ENCODE measurements around the gene LRRTM4. TPM values are rescaled to one million over a fixed set of nuclear protein-coding genes. Genes with fewer than 3 reads are reported as not detected.

The LRRTM4 gene
- polyA plus RNA-seq, 2 of the 4 experiments (the other 2 are of a cell fraction), result 0.03 TPM; not detected in 1

DNA sequence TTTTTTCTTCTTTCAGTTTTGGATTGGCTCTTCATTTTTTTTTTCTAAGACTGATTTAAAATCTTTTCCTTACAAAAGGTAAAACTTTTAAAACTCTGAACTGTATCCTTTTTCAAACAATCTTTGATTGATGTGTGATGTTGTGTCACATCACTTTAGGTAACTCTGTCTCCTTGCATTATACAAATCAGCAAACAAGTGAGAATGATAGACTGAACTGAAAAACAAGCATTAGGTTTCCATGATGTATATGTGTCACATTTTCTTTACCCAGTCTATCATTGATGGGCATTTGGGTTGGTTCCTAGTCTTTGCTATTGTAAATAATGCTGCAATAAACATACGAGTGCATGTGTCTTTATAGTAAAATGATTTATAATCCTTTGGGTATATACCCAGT is 655.7 kb downstream of the LRRTM4 start:
- Histone ChIP-seq H3K4me3 (no peak overlapping the region), H3K9me3 (no peaks in the 10 kb centered on the region; the same call in 2 of the 3 replicates), H3K27ac (no peak overlapping the region), H3K4me2 (no peak overlapping the region), H3K4me1 (no peaks in the 10 kb centered on the region)
- DNase-seq (ENCODE audit: low read depth in 1 of 2, low spot score in 1 of 2) (no peak), FAIRE-seq (no peak), ATAC-seq (no peak)
- WGBS (ENCODE audit: missing lambda C conversion rate), result 6% methylated on average over 1 of the region's 1 CpG
- TF ChIP-seq BCL3 (IDR thresholded peaks at IDR 0.05) (no peak), JUN (IDR thresholded peaks at IDR 0.05) (no peak), TP53 (CRISPR knock-in tag; IDR thresholded peaks at IDR 0.05) (no peak), POLR2AphosphoS2 (conservative IDR thresholded peaks at IDR 0.05; ENCODE audit: low read length) (no peak), KDM1A (IDR thresholded peaks at IDR 0.05; ENCODE audit: low read depth) (no peak), HOXB13 (CRISPR knock-in tag; IDR thresholded peaks at IDR 0.05; ENCODE audit: low read depth) (no peak), NPAS2 (CRISPR knock-in tag; IDR thresholded peaks at IDR 0.05; ENCODE audit: borderline replicate concordance) (no peak), ZSCAN20 (CRISPR knock-in tag; IDR thresholded peaks at IDR 0.05) (no peak), MYC (IDR thresholded peaks at IDR 0.05; ENCODE audit: borderline replicate concordance, low read length) (no peak), CEBPB (IDR thresholded peaks at IDR 0.05) (no peak), TFCP2L1 (CRISPR knock-in tag; IDR thresholded peaks at IDR 0.05) (no peak)
- TF ChIP-seq, protein P1, sequence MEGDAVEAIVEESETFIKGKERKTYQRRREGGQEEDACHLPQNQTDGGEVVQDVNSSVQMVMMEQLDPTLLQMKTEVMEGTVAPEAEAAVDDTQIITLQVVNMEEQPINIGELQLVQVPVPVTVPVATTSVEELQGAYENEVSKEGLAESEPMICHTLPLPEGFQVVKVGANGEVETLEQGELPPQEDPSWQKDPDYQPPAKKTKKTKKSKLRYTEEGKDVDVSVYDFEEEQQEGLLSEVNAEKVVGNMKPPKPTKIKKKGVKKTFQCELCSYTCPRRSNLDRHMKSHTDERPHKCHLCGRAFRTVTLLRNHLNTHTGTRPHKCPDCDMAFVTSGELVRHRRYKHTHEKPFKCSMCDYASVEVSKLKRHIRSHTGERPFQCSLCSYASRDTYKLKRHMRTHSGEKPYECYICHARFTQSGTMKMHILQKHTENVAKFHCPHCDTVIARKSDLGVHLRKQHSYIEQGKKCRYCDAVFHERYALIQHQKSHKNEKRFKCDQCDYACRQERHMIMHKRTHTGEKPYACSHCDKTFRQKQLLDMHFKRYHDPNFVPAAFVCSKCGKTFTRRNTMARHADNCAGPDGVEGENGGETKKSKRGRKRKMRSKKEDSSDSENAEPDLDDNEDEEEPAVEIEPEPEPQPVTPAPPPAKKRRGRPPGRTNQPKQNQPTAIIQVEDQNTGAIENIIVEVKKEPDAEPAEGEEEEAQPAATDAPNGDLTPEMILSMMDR (IDR thresholded peaks at IDR 0.05), result no peak
- TF ChIP-seq, protein P2, sequence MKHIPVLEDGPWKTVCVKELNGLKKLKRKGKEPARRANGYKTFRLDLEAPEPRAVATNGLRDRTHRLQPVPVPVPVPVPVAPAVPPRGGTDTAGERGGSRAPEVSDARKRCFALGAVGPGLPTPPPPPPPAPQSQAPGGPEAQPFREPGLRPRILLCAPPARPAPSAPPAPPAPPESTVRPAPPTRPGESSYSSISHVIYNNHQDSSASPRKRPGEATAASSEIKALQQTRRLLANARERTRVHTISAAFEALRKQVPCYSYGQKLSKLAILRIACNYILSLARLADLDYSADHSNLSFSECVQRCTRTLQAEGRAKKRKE (CRISPR knock-in tag; IDR thresholded peaks at IDR 0.05; ENCODE audit: low read depth), result no peak
- ChIA-PET CTCF (no interaction called here), POLR2A (no interaction called here)

GRCh38 chr2:76862901-76863300 is 659.3 kb downstream of the LRRTM4 start:
- FAIRE-seq (no peak), DNase-seq (ENCODE audit: low read depth in 1 of 2, low spot score in 1 of 2) (no peak), ATAC-seq (no peak)
- Histone ChIP-seq H3K9me3 (no peaks in the 10 kb centered on the region; the same call in 2 of the 3 replicates), H3K27ac (no peak overlapping the region), H3K4me2 (no peak overlapping the region), H3K4me3 (no peak overlapping the region), H3K4me1 (no peaks in the 10 kb centered on the region)
- TF ChIP-seq EP300 (IDR thresholded peaks at IDR 0.05) (no peak), ZSCAN20 (CRISPR knock-in tag; IDR thresholded peaks at IDR 0.05) (no peak), MAFK (IDR thresholded peaks at IDR 0.05; ENCODE audit: partially characterized antibody) (no peak), BCL3 (IDR thresholded peaks at IDR 0.05) (no peak), HOXA7 (CRISPR knock-in tag; IDR thresholded peaks at IDR 0.05) (no peak), KDM5A (IDR thresholded peaks at IDR 0.05) (no peak), NFE2L2 (conservative IDR thresholded peaks at IDR 0.05; ENCODE audit: low read length) (no peak), HOXB5 (CRISPR knock-in tag; IDR thresholded peaks at IDR 0.05) (no peak), PHF8 (IDR thresholded peaks at IDR 0.05; ENCODE audit: borderline replicate concordance, low read depth) (no peak), POLR2AphosphoS2 (conservative IDR thresholded peaks at IDR 0.05; ENCODE audit: low read length) (no peak), CBX8 (IDR thresholded peaks at IDR 0.05) (no peak), ESRRA (IDR thresholded peaks at IDR 0.05; ENCODE audit: borderline replicate concordance, low read length) (no peak), HES2 (IDR thresholded peaks at IDR 0.05) (no peak), JUNB (IDR thresholded peaks at IDR 0.05) (no peak), ZNF302 (CRISPR knock-in tag; IDR thresholded peaks at IDR 0.05) (no peak), NR3C1 (IDR thresholded peaks at IDR 0.05) (no peak), BHLHE40 (IDR thresholded peaks at IDR 0.05; ENCODE audit: low read depth, low read length) (no peak), RCOR1 (IDR thresholded peaks at IDR 0.05; ENCODE audit: low read depth, low read length) (no peak)
- WGBS (ENCODE audit: missing lambda C conversion rate), result 23% methylated on average over 3 of the region's 3 CpGs
- CTCF ChIA-PET, result no interaction called here
- POLR2A ChIA-PET, result no interaction called here
